Pancreas (tissue), 10 donors: ENCODE data around the gene CUZD1. TPM values are rescaled to one million over a fixed set of nuclear protein-coding genes. Genes with fewer than 3 reads are reported as not detected.

ENCODE experiments used
- ATAC-seq, 4 donors: fragments of 200-7000 bp; cut with Tn5 transposase; one replicate each; pipeline versions ENCODE4 v1.8.0 to v1.9.1; 2020; ENCODE audit warnings: mild to moderate bottlenecking in 4 of 4, moderate library complexity in 4 of 4
- DNase-seq, 6 donors: peaks; one replicate each; pipeline ENCODE4 v3.0.0-alpha.2; 2020
- FAIRE-seq: peaks from 2 replicates; lab custom pipeline; 2012; peaks lifted over from hg19 to GRCh38; lab: Jason Lieb, UNC
- H3K27ac ChIP-seq, 4 donors: fragments of 200-600 bp; sonication (generic); 1 replicate in 3 of 4; 2 replicates in 1 of 4; pipeline versions ENCODE4 v1.5.0 to v1.8.0; 2020
- H3K27me3 ChIP-seq, 4 donors: fragments of 200-600 bp; one replicate each; pipeline ENCODE4 v1.8.0; 2021
- H3K36me3 ChIP-seq, 3 donors: fragments of 200-600 bp; sonication (generic) in 1 of 3; one replicate each; pipeline versions ENCODE4 v1.5.0 to v1.8.0; 2020 to 2021
- H3K4me1 ChIP-seq, 3 donors: fragments of 200-600 bp; one replicate each; pipeline ENCODE4 v1.8.0; 2021
- H3K4me3 ChIP-seq, 4 donors: fragments of 200-600 bp; sonication (generic) in 2 of 4; one replicate each; pipeline versions ENCODE4 v1.5.0 to v1.8.0; 2020 to 2021
- H3K9me3 ChIP-seq, 4 donors: fragments of 200-600 bp; one replicate each; pipeline ENCODE4 v1.8.0; 2021
- CTCF ChIP-seq, 4 donors: fragments of 200-600 bp; sonication (generic) in 3 of 4; IDR thresholded peaks; one replicate each; pipeline versions ENCODE4 v1.5.0 to v1.8.0; 2021; ENCODE audit warnings: antibody characterized with exemption in 4 of 4
- WGBS, 2 donors: extraction: QIAGEN DNeasy Blood & Tissue Kit; methylation state at CpG; one replicate each; pipeline ENCODE4 v1.1.7; 2013; 5-methylcytosine and 5-hydroxymethylcytosine counted together
- intact Hi-C, 3 donors: fragments of 100-400 bp; cut with DNase I; formaldehyde crosslinking; loops; one replicate each; pipeline versions ENCODE4 v1.11.1 to v1.14.2; 2022
- polyA plus RNA-seq, 2 donors: library from polyadenylated mRNA; stranded (reverse); fragments of 200-250 nt; gene quantifications; one replicate each; pipeline ENCODE4 v1.2.3, GENCODE V29; 2013
- total RNA-seq, 6 donors: library from RNA; stranded (reverse); fragmentation: NEBNext Ultra II Directional in 4 of 6; extraction: Animal tissue kit (Norgen Biotek cat#: 25700) in 4 of 6; gene quantifications; one replicate each; pipeline versions ENCODE4 v1.2.1 to v1.2.4, GENCODE V29; 2021 to 2023
- donor health status: healthy with polysubstance abuse.
- donor health status: DM: no; HTN: no; CAD: no; lungs with moderate emphysema.
- donor health status: DM: no; HTN: no; CAD: no.
- donor health status: control.
- donor health status: control.
- donor health status: Bipolar disorder and iron deficiency.
- donor health status: DM: yes; HTN: yes; CAD: no.
- donor health status: DM: no; HTN: no; CAD: no.
- donor health status: DM: no; HTN: no; CAD: no.
- donor health status: DM: yes; HTN: yes; CAD: no.

The CUZD1 gene
- total and polyA plus RNA-seq, 8 donors = 734 to 3,085 (median 2,038) TPM

DNA sequence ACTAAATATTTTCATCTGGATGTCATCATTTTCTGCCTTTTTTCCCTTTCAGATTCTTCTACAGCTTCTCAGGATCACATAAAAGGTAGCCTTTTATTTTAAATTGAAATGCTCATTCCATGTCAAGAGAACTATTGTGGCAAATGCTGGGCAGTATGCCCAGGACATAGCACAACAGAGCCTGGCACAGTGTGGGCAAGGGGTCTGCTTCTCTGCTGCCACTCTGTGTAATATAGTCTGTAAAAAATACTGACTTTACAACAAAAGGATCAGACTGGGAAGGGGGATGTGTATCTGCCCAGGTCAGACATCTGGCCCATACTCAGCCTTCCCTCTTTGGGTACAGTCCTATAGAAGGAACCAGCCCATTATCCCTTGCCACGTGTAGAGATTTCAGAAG, 62.7 kb downstream of the CUZD1 start:
- no peaks in the 10 kb centered on the region for H3K4me1 ChIP-seq
- FAIRE-seq = no peak
- ATAC-seq = no peak
- H3K4me3 ChIP-seq = no peak overlapping the region
- no peak for DNase-seq
- no peaks in the 10 kb centered on the region for H3K36me3 ChIP-seq
- TF ChIP-seq CTCF (IDR thresholded peaks at IDR 0.05) = no peak
- 36 to 45% methylated on average over 1 of the region's 1 CpG for WGBS, 2 donors
- intact Hi-C loops = no loop called here
- H3K27me3 ChIP-seq = no peaks in the 10 kb centered on the region
- H3K9me3 ChIP-seq = no peaks in the 10 kb centered on the region
- H3K27ac ChIP-seq = no peak overlapping the region

Other genes starting within 250 kb of the CUZD1 start
- gene C10orf120, start 146.0 kb downstream of the CUZD1 start, total RNA-seq = under 1 TPM in 3 of 6 donors, not detected in 3; 0.19 to 0.23 (median 0.20) TPM
- gene C10orf120, start 146.0 kb downstream of the CUZD1 start, polyA plus RNA-seq = under 1 TPM; 0.12 to 0.15 TPM
- 1 to 10 TPM; 3.5 to 5.1 (median 4.8) TPM for gene FAM24B, start 33.7 kb upstream of the CUZD1 start, total RNA-seq
- 1 to 10 TPM; 6.8 to 7.1 TPM for gene FAM24B, start 33.7 kb upstream of the CUZD1 start, polyA plus RNA-seq
- gene FAM24A, start 64.8 kb upstream of the CUZD1 start, total RNA-seq = not detected
- not detected for gene FAM24A, start 64.8 kb upstream of the CUZD1 start, polyA plus RNA-seq
- 1 to 10 TPM; 2.2 to 4.4 (median 2.9) TPM for gene C10orf88, start 108.4 kb upstream of the CUZD1 start, total RNA-seq
- 1 to 10 TPM; 3.8 to 5.6 TPM for gene C10orf88, start 108.4 kb upstream of the CUZD1 start, polyA plus RNA-seq
- 1 to 10 TPM; 1.4 to 3.1 (median 2.2) TPM for gene PSTK, start 134.5 kb upstream of the CUZD1 start, total RNA-seq
- gene PSTK, start 134.5 kb upstream of the CUZD1 start, polyA plus RNA-seq = 1 to 10 TPM; 1.9 to 3.1 TPM
- 10 to 100 TPM in 3 of 6 donors, 1 to 10 TPM in 3; 7.4 to 13.1 (median 10.5) TPM for gene IKZF5, start 162.9 kb upstream of the CUZD1 start, total RNA-seq
- gene IKZF5, start 162.9 kb upstream of the CUZD1 start, polyA plus RNA-seq = 1 to 10 TPM; 6.2 to 8.5 TPM
- gene ACADSB, start 163.1 kb upstream of the CUZD1 start, total RNA-seq = 10 to 100 TPM; 10.1 to 18.2 (median 13.3) TPM
- gene ACADSB, start 163.1 kb upstream of the CUZD1 start, polyA plus RNA-seq = 1 to 10 TPM; 3.6 to 6.4 TPM